CD14-positive monocyte (primary cell): ENCODE data around the gene XIST. TPM values are rescaled to one million over a fixed set of nuclear protein-coding genes. Genes with fewer than 3 reads are reported as not detected.

Experiments
- DNase-seq, 3 donors: peaks; one replicate each; pipeline ENCODE4 v3.0.0-alpha.2; 2011 to 2022
- H2AFZ ChIP-seq: 2 replicates; pipeline ENCODE4 v1.6.0; 2012; ENCODE audit warnings: mild to moderate bottlenecking, low read depth, low read length, inconsistent platforms; ENCODE audit not compliant: insufficient read depth, poor library complexity, severe bottlenecking
- H3K27ac ChIP-seq, 2 donors: 1 replicate in 1 of 2; 2 replicates in 1 of 2; pipeline ENCODE4 v1.5.1; 2012 to 2013; ENCODE audit warnings: low read length in 2 of 2, control low read depth in 1 of 2, inconsistent platforms in 1 of 2, low read depth in 1 of 2, mild to moderate bottlenecking in 1 of 2
- H3K27me3 ChIP-seq, 2 donors: one replicate each; pipeline versions ENCODE4 v1.6.0 to v1.6.1; 2011 to 2013; ENCODE audit warnings: low read length in 2 of 2; ENCODE audit not compliant: control insufficient read depth in 2 of 2, insufficient read depth in 2 of 2
- H3K36me3 ChIP-seq, 2 donors: replicated peaks in 1 of 2; 1 replicate in 1 of 2; 2 replicates in 1 of 2; pipeline versions ENCODE4 v1.5.1 to v1.6.1; 2012 to 2013; ENCODE audit warnings: low read length in 2 of 2, control low read depth in 1 of 2, inconsistent platforms in 1 of 2, mild to moderate bottlenecking in 1 of 2; ENCODE audit not compliant: insufficient read depth in 2 of 2, control insufficient read depth in 1 of 2
- H3K4me1 ChIP-seq, 2 donors: 1 replicate in 1 of 2; 2 replicates in 1 of 2; pipeline versions ENCODE4 v1.5.1 to v1.6.1; 2012 to 2013; ENCODE audit warnings: low read length in 2 of 2, control low read depth in 1 of 2, inconsistent platforms in 1 of 2, mild to moderate bottlenecking in 1 of 2, moderate library complexity in 1 of 2; ENCODE audit not compliant: insufficient read depth in 2 of 2, control insufficient read depth in 1 of 2
- H3K4me2 ChIP-seq: replicated peaks from 2 replicates; pipeline ENCODE3; 2012; ENCODE audit warnings: low read length, moderate library complexity, mild to moderate bottlenecking; ENCODE audit not compliant: poor library complexity, severe bottlenecking; ENCODE audit errors: extremely low read depth
- H3K4me3 ChIP-seq, 3 experiments: fragments of 200-600 bp in 1 of 3; sonication (generic) in 1 of 3; replicated peaks in 1 of 3; 1 replicate in 2 of 3; 2 replicates in 1 of 3; pipeline ENCODE4 v1.5.1; 2011 to 2013; ENCODE audit warnings: low read length in 3 of 3, mild to moderate bottlenecking in 3 of 3, control low read depth in 2 of 3, low read depth in 2 of 3, inconsistent platforms in 1 of 3, moderate library complexity in 1 of 3
- H3K79me2 ChIP-seq: 2 replicates; pipeline ENCODE4 v1.6.0; 2012; ENCODE audit warnings: mild to moderate bottlenecking, control low read depth, inconsistent platforms, low read length, moderate library complexity; ENCODE audit not compliant: insufficient read depth
- H3K9ac ChIP-seq: 2 replicates; pipeline ENCODE4 v1.6.0; 2017; ENCODE audit warnings: low read length, mild to moderate bottlenecking; ENCODE audit not compliant: insufficient read depth, poor library complexity, severe bottlenecking
- H3K9me3 ChIP-seq, 2 donors: replicated peaks in 1 of 2; 1 replicate in 1 of 2; 2 replicates in 1 of 2; pipeline versions ENCODE4 v1.5.1 to v1.6.1; 2012 to 2013; ENCODE audit warnings: low read length in 2 of 2, control low read depth in 1 of 2; ENCODE audit not compliant: control insufficient read depth in 1 of 2, insufficient read depth in 1 of 2
- H4K20me1 ChIP-seq: 2 replicates; pipeline ENCODE4 v1.6.0; 2012; ENCODE audit warnings: mild to moderate bottlenecking, low read length, control low read depth, moderate library complexity; ENCODE audit not compliant: insufficient read depth
- H3K27ac Mint-ChIP-seq, 7 donors: one replicate each; pipeline ENCODE4 v1.8.0; 2020; ENCODE audit warnings: mild to moderate bottlenecking in 7 of 7, mixed read lengths in 7 of 7, moderate library complexity in 6 of 7, inconsistent platforms in 2 of 7
- H3K27me3 Mint-ChIP-seq, 3 donors: one replicate each; pipeline ENCODE4 v1.8.0; 2021 to 2022; ENCODE audit warnings: low read depth in 3 of 3, mild to moderate bottlenecking in 3 of 3, mixed read lengths in 3 of 3, moderate library complexity in 3 of 3, inconsistent platforms in 1 of 3
- H3K36me3 Mint-ChIP-seq, 2 donors: one replicate each; pipeline ENCODE4 v1.8.0; 2020; ENCODE audit warnings: mixed read lengths in 2 of 2, inconsistent platforms in 1 of 2, mild to moderate bottlenecking in 1 of 2
- H3K4me1 Mint-ChIP-seq: one replicate; pipeline ENCODE4 v1.8.0; 2020; ENCODE audit warnings: mild to moderate bottlenecking, mixed read lengths
- H3K4me3 Mint-ChIP-seq, 2 donors: one replicate each; pipeline ENCODE4 v1.8.0; 2020; ENCODE audit warnings: mild to moderate bottlenecking in 2 of 2, mixed read lengths in 2 of 2, moderate library complexity in 1 of 2
- H3K9me3 Mint-ChIP-seq, 7 donors: one replicate each; pipeline ENCODE4 v1.8.0; 2020 to 2022; ENCODE audit warnings: mixed read lengths in 7 of 7, mild to moderate bottlenecking in 6 of 7, moderate library complexity in 6 of 7, inconsistent platforms in 2 of 7
- CTCF ChIP-seq: fragments of 200-600 bp; IDR thresholded peaks from one replicate; pipeline ENCODE4 v1.8.0; 2022; ENCODE audit warnings: antibody characterized with exemption, mild to moderate bottlenecking
- WGBS: methylation state at CpG from one replicate; pipeline ENCODE4 v1.1.5; 2013; ENCODE audit warnings: missing lambda C conversion rate; ENCODE audit not compliant: insufficient coverage; 5-methylcytosine and 5-hydroxymethylcytosine counted together
- intact Hi-C, 2 donors: fragments of 100-400 bp; cut with micrococcal nuclease; formaldehyde crosslinking; loops; one replicate each; pipeline versions ENCODE4 v1.15.0 to v1.15.1; 2023
- polyA plus RNA-seq, 3 donors: library from polyadenylated mRNA; depleted of rRNA in 1 of 3; unstranded in 2 of 3; stranded (reverse) in 1 of 3; fragments of 300-500 nt in 2 of 3; fragments of >200 nt in 1 of 3; fragmentation: Illumina TruSeq in 2 of 3; gene quantifications; 1 replicate in 2 of 3; 2 replicates in 1 of 3; pipeline ENCODE4 v1.2.3, GENCODE V29; 2012 to 2021

Gene XIST
- polyA plus RNA-seq, 3 donors, result 2.2 to 192 (median 3.8) TPM

GRCh38 chrX:73834219-73834618 is 18.3 kb downstream of the XIST start:
- intact Hi-C loops, result no loop called here
- H3K9me3 Mint-ChIP-seq, result no peaks in the 10 kb centered on the region
- TF ChIP-seq CTCF, result no peak
- peaks cover 0 to 1% (median 0%) of the 10 kb centered on the region in 3 donors for H3K27me3 Mint-ChIP-seq
- no peak overlapping the region for H3K4me3 ChIP-seq
- no peak overlapping the region for H3K9ac ChIP-seq
- no peaks in the 10 kb centered on the region for H3K27me3 ChIP-seq
- H3K4me3 Mint-ChIP-seq, result no peak overlapping the region
- H3K9me3 ChIP-seq, result no peaks in the 10 kb centered on the region
- peaks cover 72% of the 10 kb centered on the region for H3K79me2 ChIP-seq
- peaks cover 0 to 40% of the 10 kb centered on the region in 2 donors for H3K36me3 Mint-ChIP-seq
- H3K36me3 ChIP-seq, result peaks cover 0 to 72% of the 10 kb centered on the region in 2 donors
- H3K4me1 Mint-ChIP-seq, result peaks cover 35% of the 10 kb centered on the region
- no peak overlapping the region for H3K27ac Mint-ChIP-seq
- peaks cover 99% of the 10 kb centered on the region for H4K20me1 ChIP-seq
- no peak overlapping the region for H3K4me2 ChIP-seq
- no peak overlapping the region for H3K27ac ChIP-seq
- no peak overlapping the region for H2AFZ ChIP-seq
- DNase-seq, result no peak
- H3K4me1 ChIP-seq, result peaks cover 10 to 25% of the 10 kb centered on the region in 2 donors
- WGBS, result no CpG with 5 or more reads among the region's 3 CpGs

DNA sequence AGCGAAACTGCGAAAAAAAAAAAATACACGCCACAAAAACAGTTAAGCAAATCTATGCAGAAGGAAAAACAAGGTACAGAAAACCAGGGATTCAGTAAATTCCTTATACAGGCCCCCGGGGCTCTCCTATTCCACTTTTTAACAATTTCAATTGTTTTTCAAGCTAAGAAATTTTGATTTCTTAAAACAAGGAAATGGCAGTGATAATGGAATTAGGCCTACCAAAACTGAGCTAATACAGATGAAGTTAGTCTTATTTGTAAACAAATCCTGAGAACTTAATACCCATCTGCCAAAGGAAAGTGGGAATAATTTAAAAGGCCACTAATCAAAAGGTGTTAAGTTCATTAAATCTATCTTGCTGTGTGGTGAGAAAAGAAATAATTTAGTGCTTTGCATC is 20.2 kb downstream of the XIST start:
- Histone ChIP-seq H3K4me1 (peaks cover 12 to 25% of the 10 kb centered on the region in 2 donors), H3K27ac (peak overlapping the region in 1 of 2 donors; percentile 3), H3K4me2 (no peak overlapping the region), H3K9me3 (no peaks in the 10 kb centered on the region), H3K27me3 (no peaks in the 10 kb centered on the region), H3K36me3 (peaks cover 0 to 89% of the 10 kb centered on the region in 2 donors), H2AFZ (peak overlapping the region; percentile 31), H3K4me3 (peak overlapping the region in 1 of 3 experiments; percentile 12), H3K9ac (no peak overlapping the region), H4K20me1 (peaks cover 98% of the 10 kb centered on the region), H3K79me2 (peaks cover 53% of the 10 kb centered on the region)
- peaks cover 0 to 58% of the 10 kb centered on the region in 2 donors for H3K36me3 Mint-ChIP-seq
- WGBS, result no CpG with 5 or more reads among the region's 4 CpGs
- H3K27me3 Mint-ChIP-seq, result peaks cover 0 to 5% (median 1%) of the 10 kb centered on the region in 3 donors
- DNase-seq, result no peak
- H3K9me3 Mint-ChIP-seq, result peaks cover 0 to 1% (median 0%) of the 10 kb centered on the region in 7 donors
- no peak for TF ChIP-seq CTCF
- H3K4me3 Mint-ChIP-seq, result peak overlapping the region in 1 of 2 donors; percentile 39
- peaks cover 40% of the 10 kb centered on the region for H3K4me1 Mint-ChIP-seq
- H3K27ac Mint-ChIP-seq, result peak overlapping the region in 2 of 7 donors; percentile 37 to 63
- intact Hi-C loops, result no loop called here
